SIG-M5 treated with dmso at 0.1 percent for 504 hours (cell line): ENCODE measurements around the gene PTPRO.
A peak's percentile ranks its signal among the peaks of the same experiment; 100 is the strongest.

Source experiments
- DNase-seq: peaks from one replicate; lab custom pipeline; 2025; ENCODE audit not compliant: unreplicated experiment; lab: John Stamatoyannopoulos, UW

Gene PTPRO

GRCh38 chr12:15522574-15523187 lies 200.4 kb downstream of the PTPRO start:
- peak; percentile 77 for DNase-seq

- DNase-seq = no peak
These were observed 203.1 kb downstream of the PTPRO start for GRCh38 chr12:15525441-15525840.

GRCh38 chr12:15526033-15526432 lies 203.7 kb downstream of the PTPRO start:
- DNase-seq = peak; percentile 79

- peak; percentile 46 for DNase-seq
These were observed 205.1 kb downstream of the PTPRO start for GRCh38 chr12:15527201-15528080.

GRCh38 chr12:15528666-15529065 lies 206.4 kb downstream of the PTPRO start:
- DNase-seq = no peak

- DNase-seq = no peak
These were observed 208.1 kb downstream of the PTPRO start for GRCh38 chr12:15530361-15530760.

- peak; percentile 59 for DNase-seq
These were observed 210.2 kb downstream of the PTPRO start for GRCh38 chr12:15532364-15532977.

- DNase-seq = peak; percentile 78
These were observed 212.0 kb downstream of the PTPRO start for GRCh38 chr12:15534322-15534721.

- DNase-seq = peak; percentile 83
These were observed 212.6 kb downstream of the PTPRO start for GRCh38 chr12:15534874-15535273.

- DNase-seq = peak; percentile 19
These were observed 213.1 kb downstream of the PTPRO start for GRCh38 chr12:15535352-15535781.

GRCh38 chr12:15536446-15536845 lies 214.1 kb downstream of the PTPRO start:
- no peak for DNase-seq

- no peak for DNase-seq
These were observed 216.6 kb downstream of the PTPRO start for GRCh38 chr12:15538881-15539280.

GRCh38 chr12:15540005-15540404 lies 217.7 kb downstream of the PTPRO start:
- no peak for DNase-seq

- no peak for DNase-seq
These were observed 218.2 kb downstream of the PTPRO start for GRCh38 chr12:15540469-15540872.

- DNase-seq = no peak
These were observed 219.8 kb downstream of the PTPRO start for GRCh38 chr12:15541996-15542631.

- DNase-seq = no peak
These were observed 221.0 kb downstream of the PTPRO start for GRCh38 chr12:15543347-15543746.

- DNase-seq = peak; percentile 46
These were observed 222.3 kb downstream of the PTPRO start for GRCh38 chr12:15544589-15544988.

- DNase-seq = peak; percentile 33
These were observed 223.0 kb downstream of the PTPRO start for GRCh38 chr12:15545334-15545733.

GRCh38 chr12:15546102-15546701 lies 223.9 kb downstream of the PTPRO start:
- DNase-seq = peak; percentile 85

GRCh38 chr12:15547063-15547462 lies 224.8 kb downstream of the PTPRO start:
- no peak for DNase-seq

GRCh38 chr12:15547691-15548090 lies 225.4 kb downstream of the PTPRO start:
- DNase-seq = peak; percentile 40
